HUES6 (cell line): Measurements from ENCODE around the gene CUBN.

Experiments
- H3K27ac ChIP-seq: 2 replicates; pipeline ENCODE4 v1.7.0; 2013; ENCODE audit warnings: low read depth, mild to moderate bottlenecking, low read length, inconsistent platforms
- H3K27me3 ChIP-seq: 2 replicates; pipeline ENCODE4 v1.6.1; 2013; ENCODE audit warnings: low read length; ENCODE audit not compliant: control insufficient read depth, insufficient read depth
- H3K36me3 ChIP-seq: 2 replicates; pipeline ENCODE4 v1.6.1; 2013; ENCODE audit warnings: low read length; ENCODE audit not compliant: control insufficient read depth, insufficient read depth
- H3K4me1 ChIP-seq: 2 replicates; pipeline ENCODE4 v1.6.1; 2013; ENCODE audit warnings: low read length; ENCODE audit not compliant: control insufficient read depth, insufficient read depth
- H3K4me3 ChIP-seq: 2 replicates; pipeline ENCODE4 v1.5.1; 2013; ENCODE audit warnings: low read depth, low read length
- H3K9ac ChIP-seq: one replicate; pipeline ENCODE4 v1.6.1; 2013; ENCODE audit warnings: mild to moderate bottlenecking, low read length
- H3K9me3 ChIP-seq: 2 replicates; pipeline ENCODE4 v1.6.1; 2013; ENCODE audit warnings: low read depth, low read length; ENCODE audit not compliant: control insufficient read depth, insufficient read depth

Gene CUBN

DNA sequence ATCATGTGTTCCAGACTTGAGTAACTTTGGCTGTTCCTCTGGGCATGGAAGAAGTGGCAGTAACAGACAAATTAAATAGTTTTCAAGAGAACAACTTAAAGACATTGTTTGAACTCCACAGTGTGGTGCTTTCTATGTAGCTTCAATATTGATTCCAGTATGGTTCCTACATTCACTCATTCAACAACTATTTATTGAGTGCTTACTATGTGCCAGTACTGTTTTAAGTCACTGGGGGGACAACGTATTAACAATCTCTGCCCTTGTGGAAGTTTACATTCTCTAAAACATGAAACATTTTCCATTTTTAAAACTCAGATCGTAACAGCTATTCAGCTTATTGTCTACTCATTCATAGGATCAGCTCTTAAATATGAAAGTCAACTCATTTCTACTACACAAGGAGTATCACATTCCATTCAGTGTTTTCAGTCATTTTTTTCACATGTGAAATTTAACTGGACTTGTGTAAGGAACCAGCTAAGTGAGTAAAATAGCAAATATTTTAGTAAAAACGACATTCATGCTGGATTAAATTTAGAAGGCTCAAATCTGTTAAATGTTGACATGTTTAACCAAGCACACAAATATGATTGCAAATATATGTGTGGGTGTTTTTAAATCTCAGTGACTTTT is 13.6 kb upstream of the CUBN start:
- Histone ChIP-seq H3K9me3 (no peaks in the 10 kb centered on the region), H3K27ac (no peak overlapping the region), H3K9ac (no peak overlapping the region), H3K4me3 (no peak overlapping the region), H3K27me3 (no peaks in the 10 kb centered on the region), H3K4me1 (no peaks in the 10 kb centered on the region; the same call in 1 of the 2 replicates), H3K36me3 (no peaks in the 10 kb centered on the region)

- H3K4me3 ChIP-seq: no peak overlapping the region
- no peaks in the 10 kb centered on the region for H3K4me1 ChIP-seq
Observed at GRCh38 chr10:17141504-17142229, 12.1 kb upstream of the CUBN start.

GRCh38 chr10:17140386-17140761 is 10.8 kb upstream of the CUBN start:
- Histone ChIP-seq H3K36me3 (no peaks in the 10 kb centered on the region), H3K9ac (no peak overlapping the region), H3K9me3 (no peaks in the 10 kb centered on the region), H3K27ac (no peak overlapping the region), H3K4me3 (no peak overlapping the region), H3K4me1 (no peaks in the 10 kb centered on the region), H3K27me3 (no peaks in the 10 kb centered on the region)

More at GRCh38 chr10:17141504-17142229, 12.1 kb upstream of the CUBN start:
- Histone ChIP-seq H3K9me3 (no peaks in the 10 kb centered on the region), H3K9ac (no peak overlapping the region), H3K36me3 (no peaks in the 10 kb centered on the region), H3K27me3 (no peaks in the 10 kb centered on the region), H3K27ac (no peak overlapping the region)

GRCh38 chr10:17138460-17139042 is 8.9 kb upstream of the CUBN start:
- no peak overlapping the region for H3K4me3 ChIP-seq
- no peak overlapping the region for H3K27ac ChIP-seq
- no peaks in the 10 kb centered on the region for H3K4me1 ChIP-seq
- H3K36me3 ChIP-seq: no peaks in the 10 kb centered on the region
- no peaks in the 10 kb centered on the region for H3K9me3 ChIP-seq
- H3K9ac ChIP-seq: no peak overlapping the region
- no peaks in the 10 kb centered on the region for H3K27me3 ChIP-seq

DNA sequence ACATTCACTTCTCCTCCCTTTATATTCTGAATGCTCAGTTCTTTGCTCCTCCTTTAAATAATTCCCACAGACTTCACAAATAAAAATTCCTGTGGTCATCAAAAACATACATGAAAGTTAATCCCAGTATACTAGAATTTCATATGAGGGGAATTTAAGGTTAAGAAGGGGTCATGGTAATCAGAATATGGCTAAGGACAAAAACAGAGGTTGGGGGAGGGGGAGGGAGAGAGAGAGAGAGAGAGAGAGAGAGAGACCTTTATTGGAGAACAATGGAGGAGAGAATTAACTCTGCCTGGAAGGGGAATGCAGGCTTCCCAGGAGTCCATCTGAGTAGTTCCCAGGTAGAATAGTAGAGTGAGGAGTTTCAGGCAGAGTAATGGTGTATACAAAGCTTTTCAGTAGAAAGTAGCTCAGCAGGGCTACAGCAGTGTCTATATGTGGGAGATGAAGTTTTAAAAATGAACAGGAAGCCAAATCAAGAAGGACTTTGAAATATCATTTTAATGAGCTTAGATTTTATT is 5.2 kb upstream of the CUBN start:
- H3K36me3 ChIP-seq: no peaks in the 10 kb centered on the region
- no peaks in the 10 kb centered on the region for H3K4me1 ChIP-seq
- no peak overlapping the region for H3K9ac ChIP-seq
- no peaks in the 10 kb centered on the region for H3K9me3 ChIP-seq
- H3K27me3 ChIP-seq: no peaks in the 10 kb centered on the region
- H3K4me3 ChIP-seq: no peak overlapping the region
- no peak overlapping the region for H3K27ac ChIP-seq

DNA sequence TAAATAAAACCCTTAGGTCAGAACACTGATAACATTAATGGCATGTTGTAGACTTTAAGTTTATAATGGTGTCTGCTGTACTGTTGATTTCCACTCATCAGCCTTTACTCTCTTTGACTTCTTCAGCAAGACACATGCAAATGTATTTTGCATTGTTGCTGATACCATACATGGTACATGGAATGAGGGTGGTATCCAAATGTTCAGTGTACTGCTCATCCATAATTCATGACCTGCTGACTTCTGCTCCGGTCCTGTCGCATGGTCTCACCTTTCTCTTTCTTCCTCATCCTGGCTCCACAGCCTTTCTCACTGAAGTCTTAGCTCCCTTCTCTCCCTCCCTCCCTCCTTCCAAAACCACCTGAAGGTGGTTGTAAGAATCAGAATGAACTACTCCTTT is 4.7 kb upstream of the CUBN start:
- Histone ChIP-seq H3K36me3 (no peaks in the 10 kb centered on the region), H3K9ac (no peak overlapping the region), H3K9me3 (no peaks in the 10 kb centered on the region), H3K27me3 (no peaks in the 10 kb centered on the region), H3K4me1 (no peaks in the 10 kb centered on the region), H3K4me3 (no peak overlapping the region), H3K27ac (no peak overlapping the region)

DNA sequence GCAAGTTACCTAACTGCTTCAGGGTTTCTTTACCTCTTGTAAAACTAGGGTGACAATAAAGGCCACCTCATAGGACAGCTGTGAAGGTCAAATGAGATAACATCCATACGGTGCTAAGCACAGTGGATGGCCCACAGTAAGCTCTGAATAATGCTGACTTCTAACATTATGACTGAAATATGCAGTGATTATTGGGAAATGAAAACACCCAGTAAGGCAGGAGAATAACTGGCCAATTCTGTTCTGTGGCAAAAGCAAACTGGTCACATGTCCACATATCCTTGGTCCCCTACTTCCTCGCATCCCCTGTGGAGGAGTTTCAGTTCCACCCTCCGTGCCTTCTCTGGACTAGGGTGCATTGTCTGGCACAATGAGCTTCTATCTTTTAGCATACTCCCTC is 1.4 kb downstream of the CUBN start:
- Histone ChIP-seq H3K4me1 (peaks cover 9% of the 10 kb centered on the region), H3K36me3 (no peaks in the 10 kb centered on the region), H3K9me3 (no peaks in the 10 kb centered on the region), H3K27me3 (no peaks in the 10 kb centered on the region), H3K9ac (no peak overlapping the region), H3K27ac (no peak overlapping the region), H3K4me3 (no peak overlapping the region)

GRCh38 chr10:17126327-17126726 is 3.3 kb downstream of the CUBN start:
- Histone ChIP-seq H3K4me3 (no peak overlapping the region), H3K4me1 (peaks cover 15% of the 10 kb centered on the region), H3K36me3 (no peaks in the 10 kb centered on the region), H3K9me3 (no peaks in the 10 kb centered on the region), H3K27ac (no peak overlapping the region), H3K9ac (no peak overlapping the region), H3K27me3 (no peaks in the 10 kb centered on the region)

DNA sequence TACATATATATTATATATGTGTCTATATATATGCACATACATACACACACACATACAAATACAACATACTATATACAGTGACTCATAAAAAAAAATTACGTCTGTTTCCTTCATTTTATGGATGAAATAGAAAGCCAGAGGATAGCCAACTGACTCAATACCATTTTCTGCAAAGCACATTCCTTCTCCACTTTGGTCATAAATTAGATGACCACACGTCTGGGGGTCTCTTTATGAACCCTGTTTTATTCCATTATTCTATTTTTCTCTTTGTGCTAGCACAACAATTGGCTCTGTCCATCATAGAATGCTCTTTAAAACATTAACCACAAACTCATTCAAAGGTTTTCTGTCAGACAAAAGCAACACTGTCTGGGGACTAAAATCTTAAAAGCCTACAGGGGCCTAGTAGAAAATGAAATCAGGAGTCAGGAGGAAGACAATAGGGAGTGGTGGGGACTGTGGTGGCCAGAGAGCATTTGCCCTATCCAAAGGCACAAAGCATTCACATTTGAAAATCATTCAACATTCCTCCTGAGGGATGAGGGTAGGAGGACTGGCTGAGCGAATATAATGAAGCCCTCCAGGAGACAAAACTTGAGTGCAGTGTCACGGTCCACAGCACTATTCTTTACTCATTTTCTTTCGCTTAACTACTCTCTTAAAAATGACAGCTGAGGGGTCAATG is 4.3 kb downstream of the CUBN start:
- Histone ChIP-seq H3K9me3 (no peaks in the 10 kb centered on the region), H3K4me1 (peaks cover 15% of the 10 kb centered on the region), H3K27ac (no peak overlapping the region), H3K27me3 (no peaks in the 10 kb centered on the region), H3K4me3 (no peak overlapping the region), H3K36me3 (no peaks in the 10 kb centered on the region), H3K9ac (no peak overlapping the region)

DNA sequence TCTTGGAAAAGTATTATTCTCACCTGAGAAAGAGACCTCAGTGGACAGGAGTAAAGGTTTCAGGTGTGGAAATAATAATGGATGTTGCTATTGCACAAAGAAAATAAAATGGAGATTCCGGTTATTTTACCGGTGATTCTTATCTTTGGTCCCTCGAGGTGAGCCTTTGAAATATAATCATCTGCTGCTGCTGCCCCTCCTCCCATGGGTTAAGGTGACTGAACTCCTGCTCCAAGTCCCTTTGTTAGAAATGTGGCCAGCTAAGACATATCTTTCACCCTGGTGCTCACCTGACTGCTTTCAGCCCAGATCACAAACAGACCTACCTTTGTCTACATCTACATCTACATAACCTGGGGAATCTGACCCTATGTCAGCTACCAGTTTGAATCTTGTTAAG is 5.7 kb downstream of the CUBN start:
- no peak overlapping the region for H3K4me3 ChIP-seq
- no peak overlapping the region for H3K27ac ChIP-seq
- H3K4me1 ChIP-seq: peaks cover 15% of the 10 kb centered on the region
- H3K9me3 ChIP-seq: no peaks in the 10 kb centered on the region
- H3K9ac ChIP-seq: no peak overlapping the region
- H3K36me3 ChIP-seq: no peaks in the 10 kb centered on the region
- H3K27me3 ChIP-seq: no peaks in the 10 kb centered on the region
